Esophagus mucosa (tissue), 1 donor: ENCODE results near the gene BOK. TPM values are rescaled to one million over a fixed set of nuclear protein-coding genes. Genes with fewer than 3 reads are reported as not detected.
"Not testable (repeated sequence)": the region's sequence is repeated elsewhere in the genome, so short reads cannot be mapped to it uniquely, and the experiment has no call there.

Source experiments
- ATAC-seq: fragments of 200-7000 bp; cut with Tn5 transposase; one replicate; pipeline ENCODE4 v1.9.1; 2020
- total RNA-seq: library from RNA; stranded (reverse); gene quantifications from one replicate; pipeline ENCODE4 v1.2.4, GENCODE V29; 2023
- donor health status: DM: yes; HTN: yes; CAD: no.

The BOK gene
- total RNA-seq, 1 donor from 2014 or later = 35.0 TPM

DNA sequence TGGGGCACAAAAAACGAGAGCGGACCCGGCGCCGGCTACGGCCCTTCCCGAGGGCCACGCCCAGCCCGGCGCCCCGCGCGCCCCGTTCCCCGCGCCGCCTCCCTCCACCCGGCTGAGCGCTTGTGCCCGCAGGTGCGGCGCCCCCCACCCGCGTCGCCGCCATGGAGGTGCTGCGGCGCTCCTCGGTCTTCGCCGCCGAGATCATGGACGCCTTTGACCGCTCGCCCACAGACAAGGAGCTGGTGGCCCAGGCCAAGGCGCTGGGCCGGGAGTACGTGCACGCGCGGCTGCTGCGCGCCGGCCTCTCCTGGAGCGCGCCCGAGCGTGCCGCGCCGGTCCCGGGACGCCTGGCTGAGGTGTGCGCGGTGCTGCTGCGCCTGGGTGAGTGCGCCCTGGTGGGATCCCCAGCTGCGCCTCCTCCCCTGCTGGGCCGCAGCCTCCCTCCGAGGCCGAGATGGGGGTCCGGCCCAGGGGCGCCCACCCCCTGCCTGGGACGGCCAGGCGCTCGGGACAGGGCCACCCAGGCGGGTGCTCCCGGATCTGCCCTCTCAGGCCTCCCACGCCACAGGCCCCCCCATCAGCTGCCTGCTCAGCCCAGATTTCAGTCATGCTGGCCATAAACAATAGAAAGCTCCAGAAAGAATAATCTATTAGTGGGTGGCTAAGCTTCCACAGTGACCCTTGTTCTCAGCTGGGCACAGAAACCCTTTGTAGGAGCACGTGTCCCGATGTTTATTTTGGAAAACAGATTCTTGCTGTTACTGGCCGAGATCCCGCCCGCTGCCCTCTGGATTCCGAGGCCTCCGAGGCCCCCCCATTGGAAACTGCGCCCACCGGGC, 997 bp downstream of the BOK start:
- ATAC-seq = peak; percentile 45

DNA sequence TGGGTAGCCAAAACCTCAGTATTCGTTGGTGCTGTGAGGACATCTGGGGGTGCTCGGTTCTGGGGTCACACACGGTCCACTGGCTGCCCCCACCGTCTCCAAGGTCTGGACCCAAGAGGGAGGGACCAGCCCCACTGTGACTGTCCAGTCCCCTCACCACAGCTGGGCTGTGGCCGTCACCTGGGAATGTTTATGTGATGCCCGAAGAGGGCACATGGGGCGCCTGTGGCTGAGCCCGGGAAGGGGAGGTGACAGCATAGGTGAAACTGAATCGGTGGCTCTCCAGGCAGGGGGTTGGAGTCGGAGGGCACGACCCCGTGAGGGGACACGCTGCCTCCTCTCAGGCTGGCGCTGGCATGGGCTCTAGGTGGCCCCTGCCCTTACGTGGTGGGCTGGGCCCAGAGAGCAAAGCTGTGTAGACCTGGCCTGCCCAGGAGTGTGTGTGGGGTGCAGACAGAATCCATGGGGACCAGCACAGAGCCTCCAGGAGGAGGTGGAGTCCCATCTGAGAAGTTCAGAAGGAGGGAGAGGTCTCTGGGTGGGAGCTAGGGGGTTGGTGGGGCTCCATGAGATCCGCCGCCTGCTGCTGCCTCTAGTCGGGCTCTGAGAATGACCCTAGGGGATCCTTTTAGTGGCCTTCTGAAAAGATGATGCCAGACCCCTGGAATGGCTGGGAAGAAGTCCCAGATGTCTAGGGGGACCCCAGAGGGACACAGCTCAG, 1.8 kb downstream of the BOK start:
- no peak for ATAC-seq

DNA sequence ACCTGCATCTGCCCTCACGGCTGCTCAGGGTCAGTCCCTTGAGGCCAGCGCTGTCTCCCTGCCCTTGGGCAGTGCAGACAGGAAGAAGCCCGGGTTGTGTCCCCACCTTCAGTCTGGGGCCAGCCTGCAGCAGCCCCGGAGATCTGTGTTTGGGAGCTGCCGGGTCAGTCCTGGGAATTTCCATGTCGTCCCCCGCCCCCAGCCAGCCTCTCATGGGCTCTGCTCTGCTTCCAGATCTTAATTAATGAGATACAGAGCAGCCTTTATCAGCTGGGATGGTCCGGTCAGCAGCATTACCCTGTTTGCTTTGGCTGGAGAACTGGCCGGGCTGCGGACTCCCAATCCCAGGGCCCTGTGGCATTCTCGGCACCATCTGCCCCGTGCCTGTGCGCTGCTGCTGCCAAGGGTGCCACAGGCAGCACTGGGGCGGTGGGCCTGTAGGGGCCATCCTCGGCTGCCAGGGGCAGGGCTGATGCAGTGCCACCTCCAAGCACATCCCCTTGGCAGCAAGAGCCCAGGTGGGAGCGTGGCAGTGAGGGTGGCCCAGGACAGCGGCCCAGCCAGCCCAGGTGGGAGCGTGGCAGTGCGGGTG, 2.4 kb downstream of the BOK start:
- no peak for ATAC-seq

DNA sequence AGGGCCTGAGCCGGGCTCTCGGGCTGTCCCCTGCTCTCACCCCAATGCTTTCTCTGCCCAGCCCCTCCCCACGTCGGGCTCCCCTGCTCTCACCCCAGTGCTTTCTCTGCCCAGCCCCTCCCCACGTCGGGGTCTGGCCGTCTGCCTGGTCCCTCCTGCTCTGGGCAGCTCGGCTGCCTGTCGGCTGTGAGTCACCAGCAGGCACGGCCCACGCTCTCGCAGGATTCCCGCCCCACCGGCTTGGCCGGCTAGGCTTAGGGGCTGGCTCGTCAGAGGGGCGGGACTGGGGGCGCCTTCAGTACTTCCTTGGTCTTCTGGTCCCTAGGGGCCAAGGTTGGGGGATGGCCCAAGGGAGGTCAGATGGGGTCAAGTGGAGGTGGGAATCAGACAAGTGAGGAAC, 3.3 kb downstream of the BOK start:
- ATAC-seq = peak; percentile 83

DNA sequence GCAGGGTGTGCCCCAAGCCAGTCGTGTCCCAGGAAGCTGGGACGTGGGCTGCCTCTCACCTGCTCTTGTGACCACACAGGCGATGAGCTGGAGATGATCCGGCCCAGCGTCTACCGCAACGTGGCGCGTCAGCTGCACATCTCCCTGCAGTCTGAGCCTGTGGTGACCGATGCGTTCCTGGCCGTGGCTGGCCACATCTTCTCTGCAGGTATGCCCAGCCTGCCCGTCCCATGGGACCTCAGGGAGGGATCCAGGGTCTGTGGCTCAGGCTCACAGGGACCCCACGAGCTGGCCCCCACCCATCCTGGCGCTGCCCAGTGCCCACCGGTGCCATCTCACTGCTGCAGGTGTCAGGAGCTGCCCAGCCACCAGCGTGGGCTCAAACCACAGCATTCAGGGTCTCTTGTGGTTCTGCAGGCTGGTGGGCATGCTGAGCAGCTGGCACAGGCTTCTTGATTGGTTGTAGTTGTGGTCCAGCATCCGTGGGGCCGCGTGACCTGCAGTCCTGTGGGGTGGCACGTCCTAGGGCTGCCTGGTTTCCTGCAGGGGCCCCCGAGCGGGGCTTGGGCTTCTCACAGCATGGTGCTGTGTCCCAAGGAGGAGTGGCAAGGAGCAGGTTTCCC, 3.8 kb downstream of the BOK start:
- peak; percentile 49 for ATAC-seq

DNA sequence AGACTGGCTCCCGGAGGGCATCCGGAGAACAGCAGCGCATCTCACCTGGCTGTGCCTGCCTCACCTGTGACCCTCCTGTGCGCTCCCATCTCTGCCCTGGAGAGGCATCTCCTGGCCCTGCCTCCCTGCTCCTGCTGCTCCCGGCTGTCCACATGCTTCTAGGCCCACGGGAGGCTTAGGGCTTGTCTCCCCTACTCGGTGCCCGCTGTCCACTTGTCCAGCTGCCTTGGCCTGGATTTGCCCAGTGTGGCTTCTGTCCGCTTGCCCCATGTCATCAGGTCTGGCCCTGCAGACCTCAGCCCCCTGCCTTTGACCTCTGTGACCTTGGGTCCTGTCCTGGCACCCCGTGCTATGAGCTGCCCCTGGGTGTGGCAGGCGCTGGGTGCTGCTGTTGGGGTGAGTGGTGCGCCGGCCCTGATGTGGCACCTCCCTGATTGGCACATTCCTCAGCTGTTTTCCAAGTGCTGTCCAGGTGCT, 4.5 kb downstream of the BOK start:
- peak; percentile 3 for ATAC-seq

DNA sequence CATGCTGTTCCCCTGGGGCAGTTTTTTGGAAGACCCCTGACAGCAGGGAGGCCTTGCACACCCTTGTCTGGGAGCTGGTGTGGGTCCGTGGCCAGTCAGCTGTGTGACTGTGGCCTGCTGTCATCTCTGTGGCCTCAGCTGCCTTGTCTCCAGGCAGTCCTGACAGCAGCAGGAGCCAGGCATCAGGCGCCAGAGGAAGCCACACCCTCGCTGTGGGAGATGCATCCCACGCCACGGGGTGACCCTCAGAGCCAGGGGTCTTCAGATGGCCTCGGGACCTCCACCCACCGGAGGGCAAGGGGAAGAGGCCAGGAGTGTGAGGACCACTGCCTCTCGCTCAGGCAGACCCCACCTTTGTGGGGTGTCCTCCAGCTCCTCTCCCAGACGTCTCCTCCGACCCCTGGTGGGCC, 5.0 kb downstream of the BOK start:
- no peak for ATAC-seq

DNA sequence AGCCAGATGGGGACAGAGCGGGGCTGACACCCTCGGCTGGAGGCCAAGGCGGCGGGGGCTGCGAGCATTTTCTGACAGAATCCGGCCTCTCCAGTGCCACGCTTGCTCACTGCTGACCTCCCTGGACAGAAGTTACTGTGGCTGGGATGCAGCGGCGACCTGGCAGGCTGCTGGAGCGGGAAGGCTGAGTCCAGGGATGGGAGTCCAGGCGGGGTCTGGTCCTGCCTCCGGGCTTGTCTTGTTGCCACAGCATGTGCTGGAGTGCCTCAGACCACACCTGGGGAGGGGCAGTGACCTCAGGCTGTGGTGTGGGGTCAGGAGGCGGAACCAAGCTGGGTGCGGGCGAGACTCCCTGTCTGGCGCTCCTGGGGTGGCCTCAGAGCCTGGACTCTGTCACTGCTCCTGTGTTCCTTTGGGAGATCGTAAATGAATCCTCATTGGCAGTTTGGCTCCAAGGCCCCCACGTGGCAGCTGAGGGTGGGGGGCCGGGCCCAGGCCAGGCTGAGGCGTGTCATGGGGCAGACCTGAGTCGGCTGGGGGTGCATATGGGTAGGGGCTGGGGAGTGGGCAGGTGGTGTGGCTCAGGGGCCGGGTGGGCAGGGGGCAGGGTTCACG, 5.5 kb downstream of the BOK start:
- peak; percentile 1 for ATAC-seq

DNA sequence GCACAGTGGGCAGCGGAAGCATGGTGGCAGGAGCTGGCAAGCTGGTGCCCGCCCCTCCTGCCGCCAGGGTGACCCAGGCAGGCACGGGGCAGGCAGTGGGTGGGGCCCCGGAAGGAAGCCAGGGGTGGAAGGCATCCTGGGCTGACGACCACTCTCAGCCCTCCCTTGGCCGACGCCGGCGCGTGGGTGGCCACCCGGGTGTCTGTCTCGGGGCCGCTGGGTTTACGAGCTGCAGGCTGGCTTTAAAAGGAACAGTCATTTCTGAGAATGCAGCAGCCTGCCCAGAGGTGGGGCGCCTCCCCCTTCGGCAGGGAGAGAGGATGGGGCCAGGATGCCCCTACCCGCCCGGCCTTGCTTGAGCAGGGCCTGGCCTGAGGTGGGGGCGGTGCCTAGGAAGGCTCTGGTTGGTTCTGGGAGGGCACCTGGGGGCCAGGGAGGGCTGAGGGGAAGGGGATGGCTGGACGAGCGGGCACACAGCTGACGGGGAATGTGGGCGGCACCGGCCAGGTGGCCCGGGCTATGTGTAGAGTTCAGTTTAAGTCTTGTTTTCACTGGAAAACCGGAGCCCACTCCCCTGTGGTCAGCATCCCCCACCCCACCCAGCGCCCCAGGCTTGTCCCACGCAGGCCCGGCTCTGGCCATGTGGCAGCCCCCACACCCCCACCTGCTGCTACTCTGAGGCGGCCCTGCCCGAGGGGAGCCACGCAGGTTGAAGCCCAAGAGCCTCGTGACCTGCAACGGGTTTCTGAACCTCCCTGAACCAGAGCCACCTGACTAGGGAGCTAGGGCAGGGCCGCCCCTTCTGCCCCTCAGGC, 6.3 kb downstream of the BOK start:
- ATAC-seq = no peak

DNA sequence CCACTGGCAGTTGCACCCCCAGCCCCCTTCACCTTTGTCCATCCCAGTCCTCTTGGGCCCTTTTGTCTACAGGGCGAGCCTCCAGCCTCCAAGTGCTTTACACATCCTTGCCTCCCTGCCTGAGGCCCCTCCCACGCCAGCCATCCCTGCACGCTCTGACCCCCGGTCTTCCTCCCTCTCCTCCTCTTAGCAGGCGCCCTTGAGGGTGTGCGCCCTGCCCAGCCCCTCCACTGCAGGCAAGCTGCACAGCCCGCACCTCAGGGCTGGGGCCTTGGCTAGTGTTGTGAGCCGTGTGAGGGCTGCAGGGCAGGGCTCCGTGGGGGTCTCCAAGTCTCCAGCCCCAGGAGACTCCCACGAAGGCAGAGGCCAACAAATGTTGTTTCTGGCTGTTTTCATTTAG, 6.9 kb downstream of the BOK start:
- no peak for ATAC-seq

DNA sequence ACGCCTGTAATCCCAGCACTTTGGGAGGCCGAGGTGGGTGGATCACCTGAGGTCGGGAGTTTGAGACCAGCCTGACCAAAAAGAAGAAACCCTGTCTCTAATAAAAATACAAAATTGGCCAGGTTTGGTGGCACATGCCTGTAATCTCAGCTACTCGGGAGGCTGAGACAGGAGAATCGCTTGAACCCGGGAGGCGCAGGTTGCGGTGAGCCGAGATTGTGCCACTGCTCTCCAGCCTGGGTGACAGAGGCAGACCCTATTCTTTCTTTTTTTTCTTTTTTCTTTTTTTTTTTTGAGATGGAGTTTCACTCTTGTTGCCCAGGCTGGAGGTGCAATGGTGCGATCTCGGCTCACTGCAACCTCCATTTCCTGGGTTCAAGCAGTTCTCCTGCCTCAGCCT, 7.5 kb downstream of the BOK start:
- ATAC-seq = not testable (repeated sequence)

DNA sequence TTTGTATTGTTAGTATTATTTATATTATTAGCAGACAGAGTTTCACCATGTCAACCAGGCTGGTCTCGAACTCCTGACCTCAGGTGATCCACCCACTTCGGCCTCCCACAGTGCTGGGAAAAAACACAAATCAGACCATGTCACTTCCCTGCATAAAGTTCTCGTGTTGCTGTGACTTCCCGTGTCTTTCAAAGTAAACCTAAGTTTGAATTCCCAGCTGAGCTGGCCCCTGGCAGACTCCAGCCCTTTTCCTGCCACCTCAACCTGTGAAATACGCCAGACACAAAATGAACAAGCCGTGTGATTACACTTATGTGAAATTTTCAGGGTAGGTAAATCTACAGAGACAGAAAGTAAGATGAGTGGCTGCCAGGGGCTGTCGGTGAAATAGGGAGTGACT, 7.9 kb downstream of the BOK start:
- ATAC-seq = no peak

DNA sequence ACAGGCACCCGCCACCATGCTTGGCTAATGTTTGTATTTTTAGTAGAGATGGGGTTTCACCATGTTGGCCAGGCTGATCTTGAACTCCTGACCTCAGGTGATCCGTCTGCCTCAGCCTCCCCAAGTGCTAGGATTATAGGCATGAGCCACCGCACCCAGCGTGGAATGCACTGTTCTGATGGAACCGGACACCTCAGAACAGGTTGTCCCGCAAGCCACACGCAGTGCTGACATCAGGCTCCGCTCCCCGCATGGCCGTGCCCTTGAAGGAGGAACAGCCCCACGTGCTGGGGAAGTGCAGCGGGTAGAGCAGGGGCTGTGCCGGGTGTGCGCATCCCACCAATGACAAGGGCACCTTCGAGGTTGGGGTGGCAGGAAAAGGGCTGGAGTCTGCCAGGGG, 8.7 kb downstream of the BOK start:
- ATAC-seq = not testable (repeated sequence)

DNA sequence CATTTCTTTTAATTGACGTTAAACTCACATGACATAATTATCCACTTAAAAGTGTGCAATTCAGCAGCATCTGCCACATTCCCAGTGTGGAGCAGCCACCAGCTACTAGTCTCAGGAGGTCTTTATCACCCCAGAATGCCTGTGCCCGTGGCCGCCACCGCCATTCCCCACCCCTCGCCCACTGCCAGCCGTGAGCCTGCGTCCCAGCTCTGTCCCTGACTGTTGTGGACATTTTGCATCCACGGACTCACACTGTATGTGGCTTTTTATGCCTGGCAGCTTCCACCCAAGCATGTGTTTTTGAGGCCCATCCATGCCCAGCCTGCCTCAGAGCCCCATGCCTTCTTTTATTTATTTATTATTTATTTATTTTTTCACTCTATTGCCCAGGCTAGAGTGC, 9.2 kb downstream of the BOK start:
- ATAC-seq = no peak

DNA sequence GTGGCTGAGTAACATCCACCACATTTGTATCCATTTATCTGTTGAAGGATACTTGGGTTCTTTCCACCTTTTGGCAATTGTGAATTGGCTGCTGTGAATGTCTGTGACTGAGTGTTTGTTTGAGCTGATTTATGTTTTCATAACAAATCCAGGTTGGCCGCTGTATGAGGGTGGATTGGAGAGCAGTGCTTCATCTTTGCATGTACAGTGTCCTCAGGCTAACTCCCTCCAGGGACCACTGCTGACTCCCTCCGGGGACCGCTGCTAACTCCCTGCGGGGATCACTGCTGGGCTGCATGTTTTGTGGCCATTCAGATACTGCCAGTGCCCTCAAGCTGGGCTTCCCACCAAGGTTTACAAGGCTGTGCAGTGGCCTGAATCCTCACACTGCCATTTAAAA, 10.2 kb downstream of the BOK start:
- no peak for ATAC-seq

DNA sequence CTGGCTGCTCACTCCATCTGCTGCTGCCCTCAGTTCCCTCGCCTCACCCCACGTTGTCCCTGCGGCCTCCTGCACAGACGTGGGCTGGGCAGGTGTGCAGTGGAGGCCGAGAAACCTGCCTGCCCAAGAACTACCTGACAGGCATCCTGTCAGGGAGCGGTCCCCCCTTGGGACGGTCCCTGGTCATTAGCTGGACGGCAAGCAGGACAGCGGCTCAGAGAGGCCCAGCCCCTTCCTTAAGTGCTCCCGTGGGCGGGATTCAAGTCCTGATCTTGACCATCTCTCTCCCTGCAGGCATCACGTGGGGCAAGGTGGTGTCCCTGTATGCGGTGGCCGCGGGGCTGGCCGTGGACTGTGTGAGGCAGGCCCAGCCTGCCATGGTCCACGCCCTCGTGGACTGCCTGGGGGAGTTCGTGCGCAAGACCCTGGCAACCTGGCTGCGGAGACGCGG, 11.3 kb downstream of the BOK start:
- ATAC-seq = peak; percentile 22

DNA sequence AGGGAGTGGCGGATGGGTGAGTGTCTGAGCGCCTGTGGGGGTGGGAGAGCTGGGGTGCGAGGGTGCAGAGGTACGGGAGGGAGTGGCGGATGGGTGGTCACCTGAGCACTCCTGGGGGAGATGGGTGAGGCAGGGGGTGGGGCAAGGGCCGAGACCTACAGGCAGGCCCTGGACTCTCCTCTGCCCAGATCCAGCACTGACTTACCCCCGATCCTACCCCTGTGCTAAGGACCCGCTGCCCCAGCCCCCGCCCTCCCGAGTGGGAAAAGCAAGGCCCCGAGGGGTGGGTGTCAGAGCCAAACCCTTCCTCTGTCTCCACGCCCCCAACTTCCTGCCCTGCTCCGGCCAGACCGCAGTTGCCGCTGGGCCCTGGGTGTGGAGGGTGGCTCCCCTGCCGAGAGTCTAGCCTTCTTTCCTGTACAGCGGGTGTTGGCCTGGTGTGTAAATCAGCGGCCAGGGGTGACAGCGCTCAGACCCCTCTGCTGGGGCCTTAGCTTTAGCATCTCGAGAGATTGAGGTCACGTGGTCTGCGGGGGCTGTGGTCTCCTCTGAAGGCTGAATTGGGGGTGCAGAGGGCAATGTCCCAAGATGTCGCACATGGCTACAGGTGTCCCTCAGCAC, 12.5 kb downstream of the BOK start:
- peak; percentile 27 for ATAC-seq

DNA sequence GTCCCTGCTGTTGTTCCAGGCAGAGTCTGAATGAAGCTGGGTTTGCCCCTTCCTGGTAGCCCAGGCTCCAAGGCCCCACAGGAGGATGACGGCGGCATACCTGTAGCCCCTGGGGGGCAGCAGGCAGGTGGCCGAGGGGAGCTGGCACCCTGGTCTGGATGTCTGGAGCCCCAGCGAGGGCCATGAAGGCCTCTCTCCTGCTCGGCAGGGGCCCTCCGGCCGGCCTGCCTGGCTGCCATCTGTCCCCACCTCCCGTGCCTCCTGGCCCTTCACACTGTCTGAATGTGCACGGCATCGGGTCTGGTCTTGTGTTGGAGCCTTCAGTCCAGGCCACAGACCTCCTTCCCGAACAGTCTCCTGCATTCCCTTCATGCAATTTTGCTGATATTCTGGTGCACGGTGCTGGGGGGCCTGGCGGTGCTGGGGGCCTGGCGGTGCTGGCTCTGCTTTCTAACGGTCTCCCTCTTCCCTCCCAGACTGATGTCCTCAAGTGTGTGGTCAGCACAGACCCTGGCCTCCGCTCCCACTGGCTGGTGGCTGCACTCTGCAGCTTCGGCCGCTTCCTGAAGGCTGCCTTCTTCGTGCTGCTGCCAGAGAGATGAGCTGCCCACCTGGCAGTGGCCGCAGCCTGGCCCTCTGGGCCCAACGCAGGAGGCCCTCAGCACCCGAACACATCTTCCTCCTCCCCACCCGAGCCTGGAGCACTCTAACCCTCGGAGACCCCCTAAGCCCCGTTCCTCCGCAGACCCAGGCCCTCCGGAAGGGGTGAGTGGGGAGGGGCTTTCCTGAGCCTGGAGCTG, 13.5 kb downstream of the BOK start:
- ATAC-seq = peak; percentile 5

DNA sequence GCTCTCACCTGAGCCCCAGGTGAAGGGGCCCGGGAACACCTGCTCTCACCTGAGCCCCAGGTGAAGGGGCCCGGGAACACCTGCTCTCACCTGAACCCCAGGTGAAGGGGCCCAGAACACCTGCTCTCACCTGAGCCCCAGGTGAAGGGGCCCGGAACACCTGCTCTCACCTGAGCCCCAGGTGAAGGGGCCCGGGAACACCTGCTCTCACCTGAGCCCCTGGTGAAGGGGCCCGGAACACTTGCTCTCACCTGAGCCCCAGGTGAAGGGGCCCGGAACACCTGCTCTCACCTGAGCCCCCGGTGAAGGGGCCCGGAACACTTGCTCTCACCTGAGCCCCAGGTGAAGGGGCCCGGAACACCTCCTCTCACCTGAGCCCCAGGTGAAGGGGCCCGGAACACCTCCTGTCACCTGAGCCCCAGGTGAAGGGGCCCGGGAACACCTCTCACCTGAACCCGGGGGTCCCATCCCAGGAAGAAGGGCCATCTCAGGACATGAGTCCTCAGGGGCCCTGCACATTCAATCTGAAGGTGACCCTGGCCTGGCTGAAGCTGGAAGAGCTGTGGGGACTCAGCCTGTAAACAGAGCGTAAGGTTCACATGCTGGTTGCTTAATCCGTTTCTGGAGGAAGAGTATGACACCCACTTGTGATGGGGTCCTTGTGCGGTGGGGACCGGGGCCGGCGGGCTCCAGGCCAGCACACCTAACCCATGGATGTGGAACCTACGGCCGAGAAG, 14.5 kb downstream of the BOK start:
- not testable (repeated sequence) for ATAC-seq

DNA sequence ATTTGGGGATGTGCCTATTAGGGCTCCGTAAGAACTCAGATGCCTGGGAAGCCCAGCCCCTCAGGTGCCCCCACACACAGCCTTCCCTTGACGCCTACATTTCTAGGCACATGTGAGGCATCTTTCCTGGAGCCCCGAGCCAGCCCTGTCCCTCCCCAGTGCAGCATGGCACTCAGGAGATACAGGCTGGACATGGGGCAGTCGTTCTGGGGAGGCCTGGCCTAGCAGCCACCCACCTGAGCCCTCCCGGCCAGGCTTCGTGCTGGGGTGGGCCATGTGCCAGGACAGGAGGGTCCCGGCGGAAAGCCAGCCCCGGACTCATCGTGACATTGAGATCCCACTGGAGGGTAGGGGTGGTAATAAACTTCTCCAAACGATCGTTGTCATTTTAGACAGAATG, 15.2 kb downstream of the BOK start:
- no peak for ATAC-seq
